IMR-90 (cell line): ENCODE measurements around the gene MOB3B. TPM values are rescaled to one million over a fixed set of nuclear protein-coding genes. Genes with fewer than 3 reads are reported as not detected.

ENCODE experiments used
- ATAC-seq: fragments of 200-7000 bp; cut with Tn5 transposase; 2 replicates; pipeline ENCODE4 v1.9.1; 2020; ENCODE audit warnings: low read depth, mild to moderate bottlenecking, moderate library complexity
- BruUV-seq: library from RNA; stranded (reverse); fragments of 400-500 nt; replicated peaks from 2 replicates; lab custom pipeline; 2021; lab: Mats Ljungman, UMichigan
- CTCF ChIA-PET: fragments of 300-600 bp; formaldehyde crosslinking; extraction: SDS; loops from one replicate; lab custom pipeline; 2021; ENCODE audit warnings: antibody characterized with exemption; lab: Yijun Ruan, JAX
- POLR2A ChIA-PET: fragments of 300-600 bp; sonication (Branson Sonifier 250); formaldehyde crosslinking; loops from one replicate; lab custom pipeline; 2022; ENCODE audit warnings: antibody characterized with exemption; ENCODE audit not compliant: unreplicated experiment; lab: Charles Lee
- DNase-seq: peaks from one replicate; pipeline ENCODE4 v3.0.0; 2013
- H2AFZ ChIP-seq: replicated peaks from 2 replicates; pipeline ENCODE3; 2013; ENCODE audit warnings: low read length, mild to moderate bottlenecking; ENCODE audit not compliant: poor library complexity
- H2AK5ac ChIP-seq: 2 replicates; pipeline ENCODE4 v1.6.1; 2013; ENCODE audit warnings: low read depth, low read length, inconsistent platforms
- H2AK9ac ChIP-seq: replicated peaks from 2 replicates; pipeline ENCODE3; 2013; ENCODE audit warnings: mild to moderate bottlenecking, low read depth, low read length, moderate library complexity; ENCODE audit not compliant: poor library complexity
- H2BK120ac ChIP-seq: 2 replicates; pipeline ENCODE4 v1.6.1; 2013; ENCODE audit warnings: low read depth, low read length, inconsistent platforms
- H2BK15ac ChIP-seq: 3 replicates; pipeline ENCODE4 v1.6.1; 2013; ENCODE audit warnings: low read depth, low read length, inconsistent platforms
- H2BK20ac ChIP-seq: 2 replicates; pipeline ENCODE4 v1.6.1; 2013; ENCODE audit warnings: low read depth, mild to moderate bottlenecking, inconsistent platforms, low read length, moderate library complexity
- H2BK5ac ChIP-seq: 2 replicates; pipeline ENCODE4 v1.6.1; 2013; ENCODE audit warnings: mild to moderate bottlenecking, low read depth, low read length, inconsistent platforms; ENCODE audit not compliant: poor library complexity, severe bottlenecking
- H3K14ac ChIP-seq: replicated peaks from 2 replicates; pipeline ENCODE4 v1.6.1; 2013; ENCODE audit warnings: low read depth, low read length, inconsistent platforms
- H3K18ac ChIP-seq: 2 replicates; pipeline ENCODE4 v1.6.1; 2013; ENCODE audit warnings: low read depth, low read length, control low read depth
- H3K23ac ChIP-seq: 2 replicates; pipeline ENCODE4 v1.6.1; 2013; ENCODE audit warnings: low read depth, low read length, inconsistent platforms
- H3K27ac ChIP-seq: 2 replicates; pipeline ENCODE4 v1.5.1; 2013; ENCODE audit warnings: mild to moderate bottlenecking, control low read depth, low read length; ENCODE audit not compliant: insufficient read depth
- H3K27me3 ChIP-seq: 2 replicates; pipeline ENCODE4 v1.6.1; 2013; ENCODE audit warnings: low read length; ENCODE audit not compliant: control insufficient read depth, insufficient read depth
- H3K36me3 ChIP-seq: 2 replicates; pipeline ENCODE4 v1.6.1; 2013; ENCODE audit warnings: low read length, mixed read lengths; ENCODE audit not compliant: control insufficient read depth, insufficient read depth
- H3K4ac ChIP-seq: 2 replicates; pipeline ENCODE4 v1.6.1; 2013; ENCODE audit warnings: low read depth, low read length, inconsistent platforms
- H3K4me1 ChIP-seq: 2 replicates; pipeline ENCODE4 v1.6.1; 2013; ENCODE audit warnings: low read length, mixed read lengths; ENCODE audit not compliant: control insufficient read depth, insufficient read depth
- H3K4me2 ChIP-seq: 2 replicates; pipeline ENCODE4 v1.6.1; 2013; ENCODE audit warnings: low read depth, mild to moderate bottlenecking, control low read depth, low read length, moderate library complexity
- H3K4me3 ChIP-seq: 2 replicates; pipeline ENCODE4 v1.5.1; 2013; ENCODE audit warnings: low read depth, mild to moderate bottlenecking, control low read depth, low read length, moderate library complexity; ENCODE audit not compliant: insufficient read depth
- H3K56ac ChIP-seq: 2 replicates; pipeline ENCODE4 v1.6.1; 2013; ENCODE audit warnings: low read length, inconsistent platforms; ENCODE audit not compliant: insufficient read depth; ENCODE audit errors: extremely low read depth
- H3K79me1 ChIP-seq, 2 experiments: 2 replicates each; pipeline ENCODE4 v1.6.1; 2013; ENCODE audit warnings: low read length in 2 of 2, inconsistent platforms in 1 of 2, low read depth in 1 of 2
- H3K9ac ChIP-seq: 2 replicates; pipeline ENCODE4 v1.6.1; 2013; ENCODE audit warnings: low read depth, low read length, control low read depth
- H3K9me1 ChIP-seq: 2 replicates; pipeline ENCODE4 v1.6.1; 2013; ENCODE audit warnings: low read length, inconsistent platforms; ENCODE audit not compliant: insufficient read depth
- H3K9me3 ChIP-seq: 2 replicates; pipeline ENCODE4 v1.6.1; 2013; ENCODE audit warnings: low read length; ENCODE audit not compliant: control insufficient read depth, insufficient read depth
- H4K20me1 ChIP-seq: 2 replicates; pipeline ENCODE4 v1.6.1; 2013; ENCODE audit warnings: low read length, inconsistent platforms; ENCODE audit not compliant: insufficient read depth
- H4K5ac ChIP-seq: 2 replicates; pipeline ENCODE4 v1.6.1; 2013; ENCODE audit warnings: mild to moderate bottlenecking, low read depth, low read length, control low read depth
- H4K8ac ChIP-seq, 2 experiments: 2 replicates each; pipeline ENCODE4 v1.6.1; 2013; ENCODE audit warnings: low read depth in 2 of 2, low read length in 2 of 2, control low read depth in 1 of 2, inconsistent platforms in 1 of 2
- H4K91ac ChIP-seq: 2 replicates; pipeline ENCODE4 v1.6.1; 2013; ENCODE audit warnings: low read depth, low read length, inconsistent platforms; ENCODE audit not compliant: insufficient read depth
- CTCF ChIP-seq: conservative IDR thresholded peaks from 2 replicates; pipeline ENCODE4 v1.5.1; 2012; ENCODE audit warnings: mild to moderate bottlenecking, low read depth, low read length, improper control_type of control experiment
- NFE2L2 ChIP-seq: fragments of 150-350 bp; IDR thresholded peaks from 2 replicates; pipeline ENCODE4 v1.6.1; 2016; ENCODE audit warnings: low read depth, mild to moderate bottlenecking, low read length
- POLR2A ChIP-seq: IDR thresholded peaks from 2 replicates; pipeline ENCODE4 v1.6.1; 2012; ENCODE audit warnings: mild to moderate bottlenecking, low read depth, low read length
- RCOR1 ChIP-seq: IDR thresholded peaks from 2 replicates; pipeline ENCODE4 v1.6.1; 2012; ENCODE audit warnings: mild to moderate bottlenecking, low read length, improper control_type of control experiment; ENCODE audit not compliant: insufficient replicate concordance
- SMC3 ChIP-seq: fragments of 150-350 bp; IDR thresholded peaks from 2 replicates; pipeline ENCODE4 v1.6.1; 2016; ENCODE audit warnings: low read depth, mild to moderate bottlenecking, antibody characterized with exemption, low read length, moderate library complexity
- USF2 ChIP-seq: fragments of 150-350 bp; IDR thresholded peaks from 2 replicates; pipeline ENCODE4 v1.6.1; 2017; ENCODE audit warnings: mild to moderate bottlenecking, antibody characterized with exemption, low read length, low read depth
- WGBS, 2 experiments: methylation state at CpG; one replicate each; pipeline versions ENCODE4 v1.1.5 to v1.1.7; 2013; ENCODE audit warnings: missing lambda C conversion rate in 2 of 2; ENCODE audit not compliant: insufficient read length in 1 of 2; ENCODE audit errors: extremely low coverage in 2 of 2; 5-methylcytosine and 5-hydroxymethylcytosine counted together
- dilution Hi-C: fragments of 300-500 bp; cut with HindIII; formaldehyde crosslinking; loops from one replicate; pipeline ENCODE4 v1.14.3; 2018; ENCODE audit warnings: low sequenced_read_pairs; ENCODE audit not compliant: unreplicated experiment
- in situ Hi-C: fragments of 300-500 bp; cut with MboI; formaldehyde crosslinking; loops from 3 replicates; pipeline ENCODE4 v1.14.3; 2019; ENCODE audit warnings: low sequenced_read_pairs, inconsistent platforms, mixed read lengths
- intact Hi-C: fragments of 100-400 bp; cut with micrococcal nuclease; formaldehyde crosslinking; loops from 2 replicates; pipeline ENCODE4 v1.10.0; 2022
- polyA plus RNA-seq, 3 experiments: library from polyadenylated mRNA; depleted of rRNA; stranded (reverse); fragments of >200 nt; gene quantifications; 2 replicates each; pipeline ENCODE4 v1.2.3, GENCODE V29; 2012; ENCODE audit warnings: low replicate concordance in 1 of 3
- total RNA-seq: library from RNA; depleted of rRNA; stranded (reverse); fragments of >200 nt; gene quantifications from 2 replicates; pipeline ENCODE4 v1.2.3, GENCODE V29; 2012

The MOB3B gene
- total and polyA plus RNA-seq, 2 of the 4 experiments (the other 2 are of a cell fraction), result under 0.01 to 0.02 TPM

GRCh38 chr9:27563738-27564430, 34.3 kb upstream of the MOB3B start:
- Histone ChIP-seq H3K4me2 (no peak overlapping the region), H3K4me1 (no peaks in the 10 kb centered on the region), H4K5ac (no peak overlapping the region), H3K9me3 (no peaks in the 10 kb centered on the region), H3K56ac (no peak overlapping the region), H3K4ac (no peak overlapping the region), H2AFZ (no peak overlapping the region), H3K36me3 (0 out of 2 replicates have a peak, but pooled peaks cover 1% of the 10 kb centered on the region), H3K27me3 (no peaks in the 10 kb centered on the region), H2AK9ac (no peak overlapping the region), H3K9me1 (no peaks in the 10 kb centered on the region), H2BK5ac (no peak overlapping the region), H4K91ac (no peak overlapping the region), H4K8ac (no peak overlapping the region), H2AK5ac (no peak overlapping the region), H3K18ac (no peak overlapping the region), H2BK20ac (no peak overlapping the region), H3K9ac (no peak overlapping the region), H2BK15ac (no peak overlapping the region), H3K79me1 (0 out of 4 replicates have a peak, but pooled peaks cover 0 to 3% of the 10 kb centered on the region in 2 experiments), H3K4me3 (no peak overlapping the region), H3K14ac (no peak overlapping the region), H2BK120ac (no peak overlapping the region), H4K20me1 (no peaks in the 10 kb centered on the region), H3K23ac (no peak overlapping the region), H3K27ac (no peak overlapping the region)
- WGBS, 2 experiments, result no CpG with 5 or more reads among the region's 4 CpGs
- DNase-seq (no peak), ATAC-seq (no peak)
- in situ Hi-C loops (no loop called here), dilution Hi-C loops (no loop called here), intact Hi-C loops (no loop called here)
- POLR2A ChIA-PET, result interaction anchor here (0.6 kb wide), 1 partner anchor 249 kb away, joined by 14 read pairs; no protein-coding TSS in a partner anchor
- CTCF ChIA-PET, result interaction anchor here (0.5 kb wide), 1 partner anchor 19 kb away, joined by 7 read pairs; no protein-coding TSS in a partner anchor
- TF ChIP-seq NFE2L2, result no peak
- no peak for TF ChIP-seq SMC3
- no peak for TF ChIP-seq RCOR1
- no peak for TF ChIP-seq USF2
- TF ChIP-seq POLR2A, result no peak
- no peak for TF ChIP-seq CTCF
- BruUV-seq, result no TSS peak
